Hematopoietic multipotent progenitor cell treated with erythropoietin and hydrocortisone succinate and interleukin-3 and kit ligand, for 15 days (in vitro differentiated cells): Measurements from ENCODE around the gene ATP13A3.
"Not testable (repeated sequence)": the region's sequence is repeated elsewhere in the genome, so short reads cannot be mapped to it uniquely, and the experiment has no call there.

Experiments used
- DNase-seq: peaks from one replicate; pipeline ENCODE4 v3.0.0-alpha.2; 2015; ENCODE audit warnings: low spot score

Gene ATP13A3

DNA sequence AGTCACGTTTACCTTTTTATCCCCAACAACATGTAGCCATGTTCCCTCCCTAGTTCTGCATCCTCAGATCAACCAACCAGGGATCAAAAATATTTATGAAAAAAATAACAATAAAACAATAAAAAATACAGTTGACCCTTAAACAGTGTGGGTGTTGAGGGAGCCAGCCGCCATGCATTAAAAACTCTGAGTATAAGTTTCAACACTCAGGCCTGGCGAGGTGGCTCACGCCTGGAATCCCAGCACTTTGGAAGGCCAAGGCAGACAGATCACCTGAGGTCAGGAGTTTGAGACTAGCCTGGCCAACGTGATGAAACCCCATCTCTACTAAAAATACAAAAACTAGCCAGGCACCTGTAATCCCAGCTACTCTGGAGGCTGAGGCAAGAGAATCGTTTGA is 12.7 kb upstream of the ATP13A3 start:
- not testable (repeated sequence) for DNase-seq

DNA sequence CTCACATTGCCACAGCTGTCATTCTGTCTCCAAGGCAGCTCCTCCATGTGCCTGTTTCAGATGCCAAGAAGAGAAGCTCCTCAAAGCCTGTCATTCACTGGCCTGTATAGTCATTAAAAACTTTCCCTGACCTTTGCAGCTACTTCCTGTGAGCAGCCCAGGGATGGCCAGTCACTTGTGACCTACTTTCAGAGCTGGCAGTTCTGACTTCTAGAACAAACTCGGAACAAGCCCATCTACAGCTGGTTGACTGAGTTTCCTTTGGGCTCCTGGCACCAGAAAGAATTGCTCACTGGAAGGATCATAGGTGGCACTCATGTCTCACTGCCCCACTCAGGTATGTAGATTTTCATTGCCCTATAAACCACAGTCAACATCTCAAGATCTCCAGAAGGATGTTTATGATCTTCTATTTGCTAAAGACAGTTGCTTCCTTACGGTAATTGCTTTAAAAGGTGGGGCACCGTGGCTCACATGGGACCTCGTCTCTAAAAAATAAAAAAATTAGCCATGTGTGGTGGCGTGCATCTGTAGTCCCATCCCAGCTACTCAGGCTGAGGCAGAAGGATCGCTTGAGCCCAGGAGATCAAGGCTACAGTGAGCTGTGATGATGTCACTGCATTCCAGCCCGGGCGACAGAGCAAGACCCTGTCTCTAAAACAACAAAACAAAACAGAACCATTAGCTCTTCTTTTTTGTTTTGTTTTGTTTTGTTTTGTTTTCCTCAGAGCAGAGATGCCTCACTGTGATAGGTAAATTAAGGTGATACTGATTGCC is 11.2 kb upstream of the ATP13A3 start:
- DNase-seq: no peak

DNA sequence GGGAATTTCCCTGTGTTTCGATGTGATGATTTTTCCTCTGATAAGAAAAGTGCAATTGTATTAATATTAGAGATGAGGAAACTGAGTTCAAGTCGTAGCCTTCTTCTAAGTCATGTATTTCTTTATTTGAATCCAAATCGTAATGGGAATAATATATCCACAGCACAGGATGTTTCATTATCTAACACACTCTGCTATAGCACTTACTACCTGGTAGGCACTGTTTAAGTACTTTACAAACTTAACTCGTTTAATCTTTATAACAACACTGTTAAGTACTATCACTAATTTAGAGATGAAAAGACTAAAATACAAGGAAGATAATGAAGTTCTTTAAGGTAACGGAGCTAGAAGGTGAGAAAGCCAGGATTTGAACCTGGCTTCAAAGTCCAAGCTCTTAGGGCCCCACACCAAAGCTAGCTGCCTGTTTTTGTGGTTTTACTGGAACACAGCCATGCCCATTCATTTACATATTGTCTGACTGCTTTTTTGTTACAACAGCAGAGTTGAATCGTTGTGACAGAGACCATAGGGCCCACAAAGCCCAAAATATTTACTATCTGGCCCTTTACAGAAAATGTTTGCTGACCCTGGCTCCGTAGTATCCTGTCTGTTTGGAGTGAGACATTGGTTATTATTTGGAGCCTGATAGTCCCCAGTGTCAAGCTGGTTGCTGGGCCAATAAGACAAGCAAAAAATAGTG is 9.6 kb upstream of the ATP13A3 start:
- no peak for DNase-seq

DNA sequence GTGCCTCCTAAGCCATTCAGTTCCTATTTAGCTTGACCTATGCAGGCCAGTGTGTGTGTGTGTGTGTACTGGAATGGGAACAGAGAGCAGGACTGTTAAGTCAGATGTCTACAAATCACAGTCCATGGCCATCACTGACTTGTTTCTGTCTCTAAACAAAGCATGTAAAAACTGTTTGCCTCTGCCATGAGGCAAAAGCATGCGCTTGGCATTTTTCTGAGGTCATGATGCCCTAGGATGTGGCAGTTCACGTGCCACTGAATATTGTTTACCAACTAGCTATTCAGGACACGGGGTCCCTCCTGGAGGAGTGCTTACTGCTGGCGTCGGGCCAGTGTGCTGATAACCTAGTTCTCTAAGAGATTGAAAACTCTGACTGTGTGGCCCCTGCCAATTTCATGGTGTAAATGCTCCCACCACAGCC is 8.2 kb upstream of the ATP13A3 start:
- no peak for DNase-seq

DNA sequence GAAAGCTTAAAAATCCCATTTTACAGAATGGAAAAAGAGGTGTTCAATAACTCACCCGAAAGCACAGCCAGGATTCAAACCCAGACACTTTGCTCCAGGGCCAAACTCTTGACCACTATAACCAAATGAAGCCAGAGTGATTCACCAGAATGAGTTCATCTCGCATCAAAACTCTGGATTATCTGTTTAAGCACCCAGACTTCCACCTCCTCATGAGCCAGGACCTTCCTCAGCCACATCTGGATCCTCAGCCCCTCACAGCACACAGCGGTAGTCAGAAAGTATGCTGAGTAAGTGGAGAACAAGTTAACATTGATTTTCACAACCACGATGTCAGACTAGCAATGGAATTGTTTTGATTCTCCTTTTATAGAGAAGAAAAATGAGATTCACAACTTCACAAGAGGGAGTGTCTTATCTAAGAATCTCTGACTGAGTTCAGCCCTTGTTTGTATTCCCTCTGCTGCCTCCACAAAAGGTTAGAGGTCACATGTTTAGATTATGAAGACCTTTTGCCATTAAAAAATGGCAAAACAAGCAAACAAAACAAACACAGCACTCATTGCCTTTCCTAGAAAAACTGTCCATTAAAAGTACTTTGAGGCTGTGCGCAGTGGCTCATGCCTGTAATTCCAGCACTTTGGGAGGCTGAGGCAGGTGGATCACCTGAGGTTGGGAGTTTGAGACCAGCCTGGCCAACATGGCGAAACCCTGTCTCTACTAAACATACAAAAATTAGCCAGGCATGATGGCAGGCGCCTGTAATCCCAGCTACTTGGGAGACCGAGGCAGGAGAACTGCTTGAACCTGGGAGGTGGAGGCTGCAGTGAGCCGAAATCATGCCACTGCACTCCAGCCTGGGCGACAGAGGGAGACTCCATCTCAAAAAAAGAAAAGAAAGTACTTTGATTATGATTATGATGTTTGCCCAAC is 7.5 kb upstream of the ATP13A3 start:
- not testable (repeated sequence) for DNase-seq

DNA sequence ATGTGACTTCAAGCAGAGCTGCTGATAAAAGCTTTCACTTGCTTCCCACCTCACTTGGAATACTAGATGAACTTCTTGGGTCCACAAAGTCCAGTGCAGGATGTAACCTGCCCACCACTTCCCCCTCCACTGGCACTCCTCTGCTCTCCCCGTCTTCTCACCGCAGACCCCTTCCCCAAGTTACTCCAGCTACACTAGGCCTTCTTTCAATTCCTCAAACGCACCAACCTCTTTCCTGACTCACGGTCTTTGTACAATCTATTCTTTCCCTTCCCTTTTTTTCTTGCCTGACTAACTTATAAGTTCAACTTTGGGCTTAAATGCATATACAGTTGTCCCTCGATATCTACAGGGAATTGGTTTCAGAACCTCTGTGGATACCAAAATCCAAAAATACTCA is 5.2 kb upstream of the ATP13A3 start:
- no peak for DNase-seq

DNA sequence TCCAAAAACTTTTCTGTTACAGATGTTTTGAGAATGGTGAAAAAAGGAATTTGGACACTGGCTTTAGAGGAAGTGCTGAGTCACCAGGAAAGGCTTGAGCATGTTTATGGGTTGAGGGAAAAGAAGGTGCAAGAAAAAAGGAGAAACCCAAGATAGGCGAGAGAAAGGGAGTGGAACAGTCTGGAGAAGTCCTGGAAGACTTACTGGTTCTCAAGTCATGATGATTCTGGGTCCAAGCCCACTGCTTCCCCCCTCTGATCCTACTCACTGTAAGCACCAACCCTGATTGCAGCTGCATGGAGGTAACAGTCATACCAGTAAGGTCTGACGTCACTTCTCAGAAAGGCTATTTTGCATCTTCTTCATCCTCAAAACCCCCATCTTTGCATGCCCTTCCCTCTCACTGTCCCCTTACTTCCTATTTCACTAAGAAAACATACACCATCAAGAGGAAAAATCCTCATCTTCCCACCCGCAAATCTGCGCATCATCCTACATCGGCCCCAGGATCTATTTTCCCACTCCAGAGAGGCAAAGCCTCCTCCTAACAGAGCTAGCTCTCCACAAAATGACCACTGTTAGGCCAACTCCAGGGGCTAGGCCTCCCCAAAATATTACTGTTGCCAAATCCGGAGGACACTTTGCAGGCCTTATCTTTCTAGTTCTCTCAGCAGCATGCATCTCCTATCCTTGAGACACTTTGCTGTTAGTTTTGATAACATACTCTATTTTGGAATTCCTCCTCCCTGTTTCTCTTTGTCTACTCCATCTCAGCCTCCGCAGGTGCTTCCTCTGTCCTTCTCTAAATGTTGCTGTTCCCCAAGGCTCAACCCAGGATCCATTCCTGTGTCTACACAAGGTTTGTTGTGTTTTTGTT is 3.2 kb upstream of the ATP13A3 start:
- no peak for DNase-seq

DNA sequence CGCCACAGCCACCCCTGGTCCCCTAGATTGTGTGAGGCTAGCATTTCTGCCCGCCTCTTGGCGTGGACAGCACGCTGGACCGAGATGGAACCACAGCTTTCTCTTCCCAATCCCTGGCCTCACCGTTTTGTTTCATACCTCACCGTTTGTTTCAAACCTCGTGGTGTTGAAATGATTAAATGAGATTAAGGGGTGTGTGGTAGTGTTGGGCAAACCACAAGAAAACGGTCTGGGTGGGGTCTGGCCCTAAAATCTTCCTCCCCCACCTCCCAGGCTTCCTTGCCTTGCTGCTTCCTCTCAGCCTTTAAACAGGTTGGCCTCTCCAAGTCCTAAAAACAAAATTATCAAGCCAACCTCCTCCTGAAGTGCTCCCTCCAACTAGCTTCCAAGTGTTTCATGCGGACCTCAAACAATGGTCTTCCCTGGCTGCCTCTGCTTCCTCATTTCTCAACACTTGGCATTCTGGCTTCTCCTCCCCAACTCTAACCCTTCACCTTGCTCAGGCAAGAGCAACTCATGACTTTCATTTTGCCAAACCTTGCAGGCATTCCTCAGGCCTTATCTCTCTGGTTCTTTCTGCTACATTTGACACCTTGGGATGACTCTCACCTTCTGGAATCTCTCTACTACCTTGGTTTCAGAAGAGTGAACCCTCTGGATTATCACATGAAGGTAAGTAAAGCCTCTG is 1.4 kb upstream of the ATP13A3 start:
- DNase-seq: no peak

DNA sequence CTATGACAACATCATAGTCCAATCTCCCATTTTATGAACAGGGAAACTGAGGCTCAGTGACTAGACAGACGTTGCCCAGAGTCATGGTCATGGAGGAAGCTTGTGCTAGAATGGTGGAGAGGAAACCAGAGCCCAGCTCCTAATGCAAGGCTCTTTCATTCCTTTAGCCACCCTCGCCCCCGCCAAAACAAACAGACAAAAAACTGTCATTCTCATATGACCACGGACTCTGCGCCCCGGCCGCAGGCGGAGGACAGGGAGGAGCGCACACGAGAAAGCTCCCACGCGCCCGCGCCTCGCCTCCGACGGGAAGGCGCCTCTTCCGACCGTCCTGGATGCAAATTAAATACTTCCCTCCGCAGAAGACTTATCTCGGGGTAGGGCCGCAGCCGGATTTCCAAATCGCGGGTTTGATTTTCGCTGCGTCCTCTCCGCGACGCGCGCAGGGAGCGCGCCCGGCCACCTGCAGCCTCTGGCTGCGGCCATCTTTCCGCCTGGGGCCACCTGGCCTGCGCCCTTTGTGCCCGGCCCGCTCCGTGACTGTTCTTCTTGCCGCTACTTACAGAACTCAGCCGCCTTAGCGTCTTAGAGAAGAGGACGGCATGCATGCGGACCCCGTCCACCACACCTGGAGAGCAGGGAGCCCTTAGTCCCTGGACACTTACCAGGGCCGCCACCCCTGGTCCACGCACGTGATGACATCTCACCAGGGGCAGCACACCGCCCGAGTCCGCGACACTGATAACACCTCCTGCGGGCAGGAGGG is 670 bp upstream of the ATP13A3 start:
- no peak for DNase-seq

DNA sequence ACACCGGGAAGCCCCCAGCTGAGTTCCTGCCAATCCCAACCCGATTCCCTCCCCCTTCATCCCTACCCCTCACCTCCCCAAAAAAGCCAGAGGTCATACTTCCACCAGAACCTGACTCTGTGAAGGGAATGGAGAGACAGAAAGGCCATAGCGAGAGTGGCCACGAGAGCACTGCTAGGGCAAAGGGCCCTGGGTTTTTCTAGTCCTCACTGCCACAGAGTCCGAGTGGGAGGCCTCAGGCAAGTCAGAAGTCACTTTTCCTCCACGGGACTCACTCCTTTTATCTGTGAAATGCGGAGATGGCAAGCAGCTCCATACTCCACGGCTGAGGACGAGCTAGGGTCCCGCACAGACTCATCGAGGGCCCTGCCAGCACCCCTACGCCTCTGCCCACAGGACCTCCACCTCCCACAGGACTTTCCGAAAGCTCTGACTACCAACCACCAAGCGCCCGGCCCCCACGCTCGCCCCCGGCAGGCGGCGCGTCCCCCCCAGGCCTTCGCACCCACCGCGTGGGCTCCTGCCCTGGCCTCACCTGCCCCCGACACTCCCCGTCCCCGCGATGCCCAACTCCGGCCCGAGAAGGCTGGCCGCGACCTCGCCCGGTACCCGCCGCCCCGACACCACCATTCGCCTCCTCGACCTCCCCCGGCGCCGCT is 792 bp downstream of the ATP13A3 start:
- no peak for DNase-seq

DNA sequence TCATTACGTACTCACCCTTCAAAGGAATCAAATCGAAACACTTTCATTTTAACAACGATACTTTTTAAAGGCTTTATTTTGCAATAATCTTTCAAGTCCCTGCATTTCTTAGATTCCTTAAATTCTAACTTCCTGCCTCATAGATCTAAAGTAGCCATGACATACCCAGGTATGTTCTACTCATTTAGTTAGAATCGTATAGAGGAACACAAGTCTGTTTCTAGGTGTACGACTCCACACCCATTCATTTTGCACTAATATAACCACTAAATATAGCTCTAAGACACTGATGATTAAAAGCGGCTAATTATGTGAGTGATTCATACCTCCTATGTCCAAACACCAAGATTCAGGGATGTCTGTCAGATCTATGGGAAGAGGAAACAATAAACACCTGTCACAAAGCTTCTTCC is 1.3 kb downstream of the ATP13A3 start:
- no peak for DNase-seq

DNA sequence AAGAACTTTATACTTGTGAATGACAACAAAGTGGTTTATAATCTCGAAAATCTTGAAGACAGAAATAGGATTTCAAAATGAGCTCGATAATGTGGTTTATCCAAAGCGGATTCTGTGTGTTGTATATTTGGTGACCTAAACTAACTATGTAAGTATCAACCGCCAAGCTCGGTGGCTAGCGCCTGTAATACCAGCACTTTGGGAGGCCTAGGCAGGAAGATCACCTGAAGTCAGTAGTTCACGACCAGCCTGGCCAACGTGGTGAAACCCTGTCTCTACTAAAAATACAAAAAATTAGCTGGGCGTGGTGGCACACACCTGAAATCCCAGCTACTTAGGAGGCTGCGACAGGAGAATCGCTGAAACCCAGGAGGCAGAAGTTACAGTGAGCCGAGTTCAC is 2.2 kb downstream of the ATP13A3 start:
- DNase-seq: no peak

DNA sequence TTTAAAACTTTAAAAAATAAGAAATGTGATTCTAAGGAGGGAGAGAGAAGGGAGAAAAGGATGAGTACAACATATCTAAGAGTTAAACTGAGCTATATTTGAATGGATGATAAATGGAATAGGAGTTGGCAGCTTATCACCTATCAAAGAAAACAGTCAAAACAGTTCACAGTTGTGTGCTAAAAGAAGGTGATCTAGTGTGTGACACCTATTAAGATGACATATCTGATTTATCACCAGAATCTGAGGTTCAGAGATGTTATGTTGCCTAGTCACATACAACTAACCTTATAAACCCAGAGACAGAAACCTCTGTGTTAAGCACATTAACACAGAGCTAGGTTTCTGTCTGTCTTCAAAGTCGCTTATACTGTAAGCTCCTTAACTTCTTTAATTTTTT is 3.0 kb downstream of the ATP13A3 start:
- no peak for DNase-seq

DNA sequence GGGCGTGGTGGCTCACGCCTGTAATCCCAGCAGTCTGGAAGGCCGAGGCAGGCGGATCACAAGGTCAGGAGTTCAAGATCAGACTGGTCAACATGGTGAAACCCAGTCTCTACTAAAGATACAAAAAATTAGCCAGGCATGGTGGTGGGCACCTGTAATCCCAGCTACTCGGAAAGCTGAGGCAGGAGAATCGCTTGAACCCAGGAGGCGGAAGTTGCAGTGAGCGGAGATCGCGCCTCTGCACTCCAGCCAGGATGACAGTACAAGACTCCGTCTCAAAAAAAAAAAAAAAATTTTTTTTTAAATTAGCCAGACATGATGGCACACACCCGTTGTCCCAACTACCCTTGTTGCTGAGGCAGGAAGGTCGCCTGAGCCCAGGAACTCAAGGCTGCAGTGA is 4.0 kb downstream of the ATP13A3 start:
- DNase-seq: not testable (repeated sequence)

DNA sequence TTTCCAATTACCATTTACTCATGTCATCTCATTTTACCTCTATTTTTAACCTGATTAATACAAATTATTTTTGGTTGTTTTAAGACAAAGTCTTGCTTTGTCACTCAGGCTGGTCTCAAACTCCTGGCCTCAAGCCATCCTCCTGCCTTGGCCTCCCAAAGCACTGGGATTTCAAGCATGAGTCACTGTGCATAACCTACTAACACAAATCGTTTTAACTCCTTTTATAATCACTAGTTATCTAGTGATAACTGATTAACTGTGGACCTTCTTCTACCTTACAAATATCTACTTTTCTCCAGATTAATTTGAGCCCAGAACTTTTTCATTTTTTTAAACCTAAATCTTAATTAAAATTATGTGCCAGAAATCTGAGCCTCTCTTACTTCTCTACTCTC is 4.6 kb downstream of the ATP13A3 start:
- DNase-seq: no peak

DNA sequence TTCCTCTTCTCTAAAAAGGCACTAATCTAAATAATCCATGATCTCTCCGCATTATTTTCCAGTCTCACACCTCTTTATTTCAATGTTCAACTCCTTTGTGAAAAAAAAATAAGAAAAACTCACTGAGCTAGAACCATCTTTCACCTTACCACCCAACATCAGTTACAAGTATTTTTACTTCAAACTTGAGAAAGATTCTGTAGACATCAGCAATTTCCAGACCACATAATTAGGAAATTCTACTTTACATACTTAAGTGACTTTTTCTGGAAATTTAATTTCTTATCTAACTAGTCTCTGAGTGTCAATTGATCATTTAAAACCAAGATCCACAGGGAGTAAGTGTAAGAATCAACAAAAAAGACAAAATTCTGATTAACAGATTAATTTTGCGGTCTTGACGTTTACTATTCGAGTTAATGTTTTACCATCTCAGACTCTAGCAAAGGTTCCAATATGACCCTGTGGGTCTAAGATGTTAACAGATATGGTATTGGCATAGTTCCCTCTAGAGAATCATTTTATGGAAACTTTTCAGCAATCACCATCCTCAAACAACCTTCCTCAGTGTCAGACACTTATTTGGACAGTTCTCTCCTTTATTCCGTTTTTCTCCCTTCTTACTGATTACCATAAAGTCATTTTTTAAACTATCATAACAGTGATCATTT is 5.1 kb downstream of the ATP13A3 start:
- DNase-seq: no peak

DNA sequence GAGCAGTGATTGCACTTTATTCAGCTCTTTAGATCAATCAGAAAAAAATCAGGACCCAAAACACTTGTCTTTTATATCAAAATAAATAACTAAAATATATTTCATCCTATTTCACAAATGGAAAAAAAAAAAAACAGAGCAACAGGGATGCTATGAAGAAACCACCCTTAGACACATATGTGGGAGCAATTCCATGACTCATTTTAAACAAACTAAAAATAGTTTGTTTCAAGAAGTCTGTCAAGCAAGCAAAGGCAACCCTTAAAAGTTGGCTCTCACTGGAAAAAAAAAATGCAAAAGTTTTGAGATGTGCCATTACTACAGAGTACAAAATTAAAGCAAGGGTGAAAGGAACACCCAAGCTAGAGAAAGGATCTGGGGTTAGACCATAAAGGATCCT is 5.7 kb downstream of the ATP13A3 start:
- no peak for DNase-seq

DNA sequence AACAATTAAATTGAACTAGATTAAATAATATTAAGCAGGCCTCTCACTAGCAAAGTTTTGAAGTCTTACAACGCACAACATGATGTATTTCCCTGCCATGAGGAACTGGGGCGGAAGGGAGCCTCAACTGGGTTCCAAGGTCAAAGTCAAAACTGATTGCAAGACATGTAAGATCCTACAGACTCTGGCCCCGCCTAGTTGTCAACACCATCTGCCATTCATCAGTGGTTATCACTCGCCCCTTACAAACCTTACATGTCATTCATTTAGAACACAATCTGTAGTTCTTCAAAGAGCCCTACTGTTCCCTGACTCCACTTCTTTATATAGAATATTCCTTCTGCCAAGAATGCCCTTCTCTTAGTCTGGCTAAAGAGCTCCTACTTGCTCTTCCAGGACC is 10.0 kb downstream of the ATP13A3 start:
- no peak for DNase-seq

DNA sequence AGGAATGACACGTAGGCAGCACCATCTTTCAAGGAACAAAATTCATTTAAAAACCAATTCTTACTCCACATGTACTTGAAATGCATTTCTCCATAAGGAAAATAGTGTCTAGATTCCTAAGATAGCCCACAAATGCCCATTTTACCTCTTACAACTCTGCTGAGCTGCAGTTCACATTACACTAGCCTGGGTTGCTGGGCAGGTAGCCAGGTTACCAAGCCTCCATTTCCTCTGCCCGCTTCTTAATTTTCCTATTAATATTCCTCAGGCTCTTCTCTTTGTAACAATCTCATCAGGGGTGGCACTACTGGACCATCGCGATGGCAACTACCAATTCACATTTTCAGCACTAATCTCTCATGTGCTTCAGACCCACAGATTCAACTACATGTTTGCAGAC is 10.8 kb downstream of the ATP13A3 start:
- DNase-seq: no peak
